HG03439 (cell line): ENCODE measurements around the gene RBM26.
"Not testable (repeated sequence)": the region's sequence is repeated elsewhere in the genome, so short reads cannot be mapped to it uniquely, and the experiment has no call there.

Source experiments
- ATAC-seq: cut with Tn5 transposase; IDR thresholded peaks from one replicate; pipeline ENCODE4 v1.9.1; 2021; ENCODE audit warnings: mild to moderate bottlenecking, moderate library complexity; ENCODE audit not compliant: unreplicated experiment

RBM26 gene

DNA sequence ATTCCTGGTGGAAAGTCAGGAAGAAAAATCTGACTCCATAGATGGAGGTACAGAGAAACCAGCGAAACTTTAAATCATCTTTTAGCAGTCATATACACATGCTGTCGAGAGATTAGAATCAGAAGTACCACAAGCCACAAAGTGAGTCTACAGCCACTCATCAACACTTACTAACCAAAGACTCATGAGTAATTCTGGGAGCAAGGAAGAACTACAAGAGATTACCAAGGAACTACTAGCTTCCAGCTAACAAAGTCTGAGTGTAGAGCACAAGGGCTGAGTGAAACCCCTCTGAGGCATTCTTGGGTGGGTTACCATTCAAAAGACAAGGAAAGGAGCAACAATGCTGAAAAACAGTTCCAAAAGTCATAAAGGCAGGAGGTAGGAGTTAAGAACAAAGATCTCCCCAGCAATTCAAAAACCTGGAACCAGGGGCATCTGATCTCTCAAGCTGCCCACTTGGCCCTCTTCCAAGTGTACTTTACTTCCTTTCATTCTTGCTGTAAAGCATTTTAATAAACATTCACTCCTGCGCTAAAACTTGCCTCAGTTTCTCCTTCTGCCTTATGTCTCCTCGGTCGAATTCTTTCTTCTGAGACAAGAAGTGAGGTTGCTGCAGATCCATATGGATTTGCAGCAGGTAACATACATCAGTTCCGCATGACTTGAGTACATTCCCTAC is 13.0 kb downstream of the RBM26 start:
- ATAC-seq, result no peak

DNA sequence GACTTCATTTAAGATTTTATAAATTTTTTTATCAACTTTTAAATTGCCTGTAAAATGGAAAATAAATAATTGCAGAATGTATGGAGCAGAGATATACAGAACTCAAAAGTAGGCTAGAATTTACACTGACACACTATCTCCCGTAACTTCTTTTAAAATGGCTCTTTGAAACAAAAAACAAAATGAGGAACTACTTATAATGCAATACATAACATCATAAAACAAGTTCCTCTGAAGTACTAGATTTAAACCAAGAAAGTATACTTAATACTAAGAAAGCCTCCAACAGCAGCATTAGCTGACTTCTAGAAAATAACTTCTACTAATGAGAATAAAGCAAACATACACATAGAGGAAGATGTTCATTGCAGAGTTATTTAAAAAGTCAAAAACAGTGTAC is 17.0 kb downstream of the RBM26 start:
- no peak for ATAC-seq

DNA sequence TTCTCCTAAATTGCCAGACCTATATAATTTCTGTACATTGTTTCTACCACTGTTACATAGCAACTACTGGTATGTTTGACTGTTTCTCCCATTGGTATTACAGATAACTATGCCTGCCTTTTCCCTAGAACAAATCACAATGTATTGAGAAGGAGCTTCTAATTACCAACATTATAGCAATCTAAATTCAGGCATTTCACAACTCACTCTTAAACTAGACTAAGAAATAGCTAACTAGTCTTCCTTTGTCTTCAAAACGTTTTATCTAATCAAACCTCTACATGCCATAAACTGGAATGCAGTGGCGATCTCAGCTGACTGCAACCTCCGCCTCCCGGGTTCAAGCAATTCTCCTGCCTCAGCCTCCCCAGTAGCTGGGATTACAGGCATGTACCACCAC is 18.2 kb downstream of the RBM26 start:
- no peak for ATAC-seq

DNA sequence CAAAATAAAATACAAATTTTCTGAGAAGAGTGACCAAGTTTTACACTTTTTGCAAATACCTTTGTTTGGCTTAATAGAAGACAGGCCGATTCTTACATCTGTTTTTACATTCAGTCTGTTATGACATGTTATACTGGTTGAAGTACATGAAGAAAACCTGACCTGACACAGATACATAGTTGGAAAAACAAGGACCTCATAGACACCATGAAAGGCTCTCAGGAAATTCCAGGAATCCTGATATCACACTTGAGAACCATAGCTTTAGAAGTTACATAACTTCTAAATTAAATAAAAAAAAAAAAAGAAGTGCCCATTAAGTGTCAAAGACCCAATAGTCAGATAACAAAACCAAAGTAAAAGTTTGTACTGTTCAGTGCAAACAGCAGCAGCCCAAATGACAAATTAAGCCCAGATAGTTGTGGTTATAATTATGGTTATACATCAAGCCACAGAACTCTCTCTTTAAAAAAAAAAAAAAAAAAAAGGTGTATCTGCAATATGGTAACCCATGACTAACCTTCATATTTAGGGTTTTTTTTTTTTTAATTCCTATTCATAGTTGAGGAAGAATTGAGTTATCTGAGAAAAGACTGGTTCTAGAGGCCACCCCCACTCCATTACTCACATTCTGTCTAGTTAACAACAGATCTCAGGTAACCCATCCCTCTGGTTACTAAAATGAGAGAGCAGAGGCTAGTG is 19.8 kb downstream of the RBM26 start:
- ATAC-seq, result peak; percentile 9

DNA sequence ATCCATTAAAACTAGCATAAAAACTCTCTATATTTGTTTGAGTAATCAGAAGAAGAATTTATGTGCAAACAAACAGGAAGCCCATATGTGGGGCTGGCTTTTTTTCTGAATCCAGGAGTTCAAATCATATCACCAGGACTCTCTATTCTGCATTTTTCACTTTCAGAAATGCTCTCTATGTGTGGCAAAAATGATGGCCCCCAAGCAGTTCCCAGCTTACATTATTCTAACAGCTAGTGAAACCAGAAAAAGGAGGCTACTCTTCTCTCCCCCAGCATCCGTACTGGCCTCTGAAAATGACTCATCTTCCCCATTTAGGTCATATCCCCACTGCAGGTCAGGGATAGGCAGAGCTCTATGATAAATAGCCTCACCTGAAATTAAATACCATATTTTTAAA is 20.4 kb downstream of the RBM26 start:
- ATAC-seq, result peak; percentile 83

DNA sequence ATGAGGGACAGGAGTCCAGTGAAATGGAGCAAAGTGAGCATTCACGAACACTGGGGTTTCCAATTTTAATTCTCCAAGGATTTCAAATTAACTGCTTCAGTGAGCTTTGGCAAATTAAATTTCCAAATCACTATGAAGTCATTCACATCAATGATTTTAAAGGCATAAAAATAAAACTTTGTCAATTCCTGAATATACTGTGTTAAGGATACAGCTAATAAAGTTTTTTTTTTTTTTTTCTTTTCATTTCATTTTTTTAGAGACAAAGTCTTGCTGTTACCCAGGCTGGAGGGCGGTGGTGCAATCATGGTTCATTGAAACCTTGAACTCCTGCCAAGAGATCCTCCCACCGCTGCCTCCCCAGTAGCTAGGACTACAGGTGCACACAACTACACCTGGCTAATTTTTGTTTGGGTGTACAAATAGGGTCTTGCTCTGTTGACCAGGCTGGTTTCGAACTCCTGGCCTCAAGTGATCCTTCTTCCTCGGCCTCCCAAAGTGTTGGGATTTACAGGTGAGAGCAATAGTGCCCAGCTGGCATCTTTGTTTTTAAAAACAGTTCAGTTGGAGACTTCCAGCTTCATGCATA is 21.9 kb downstream of the RBM26 start:
- no peak for ATAC-seq

DNA sequence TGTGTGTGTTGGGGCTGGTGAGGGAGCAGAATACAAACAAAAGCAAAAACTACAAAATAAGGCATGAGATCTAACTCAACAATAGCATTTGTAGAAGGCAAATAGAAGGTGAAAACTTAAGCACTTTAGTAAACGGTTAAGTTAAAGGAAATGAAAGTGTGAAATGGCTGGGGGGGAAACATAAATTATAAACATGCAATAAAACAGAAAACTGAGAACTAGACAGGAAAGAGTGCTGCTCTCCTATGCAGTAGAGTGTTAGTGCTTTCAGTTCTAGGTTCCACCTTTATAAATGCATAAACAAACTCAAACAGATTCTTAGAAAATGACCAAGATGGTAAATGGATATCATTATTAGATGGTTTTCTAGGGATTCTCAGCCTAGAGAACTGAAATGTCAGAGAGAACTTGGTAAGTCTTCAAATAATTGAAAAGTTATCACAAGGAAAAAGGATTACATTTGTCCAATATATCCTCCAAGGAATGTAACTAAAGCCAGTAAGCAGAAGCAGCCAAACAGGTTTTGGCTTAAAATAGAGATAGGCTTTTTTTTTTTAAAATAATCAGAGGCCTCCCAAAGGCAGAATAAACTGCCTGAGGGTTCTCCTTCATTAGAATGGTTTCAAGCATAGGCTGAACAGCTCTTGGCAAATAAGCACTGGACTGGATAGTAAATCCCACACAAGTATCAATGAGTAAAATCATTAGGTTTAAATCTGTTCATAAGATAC is 23.3 kb downstream of the RBM26 start:
- ATAC-seq, result peak; percentile 40

DNA sequence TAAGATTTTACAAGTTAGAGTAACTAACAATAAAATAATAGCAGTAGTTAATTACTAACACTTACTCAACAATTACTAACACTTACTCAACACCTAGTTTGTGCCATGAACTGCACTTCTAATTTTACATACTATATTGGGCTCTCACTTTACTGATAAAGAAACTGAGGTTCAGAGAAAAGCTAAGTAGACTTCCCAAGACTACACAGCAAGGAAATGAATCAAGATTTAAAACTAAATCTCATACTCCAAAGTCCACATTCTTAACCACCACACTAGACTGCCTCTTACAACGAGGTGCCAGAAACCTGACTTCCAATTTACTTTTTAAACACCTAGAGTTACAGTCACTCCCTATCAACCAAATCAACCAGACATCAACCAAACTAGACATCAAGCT is 25.1 kb downstream of the RBM26 start:
- ATAC-seq, result no peak

DNA sequence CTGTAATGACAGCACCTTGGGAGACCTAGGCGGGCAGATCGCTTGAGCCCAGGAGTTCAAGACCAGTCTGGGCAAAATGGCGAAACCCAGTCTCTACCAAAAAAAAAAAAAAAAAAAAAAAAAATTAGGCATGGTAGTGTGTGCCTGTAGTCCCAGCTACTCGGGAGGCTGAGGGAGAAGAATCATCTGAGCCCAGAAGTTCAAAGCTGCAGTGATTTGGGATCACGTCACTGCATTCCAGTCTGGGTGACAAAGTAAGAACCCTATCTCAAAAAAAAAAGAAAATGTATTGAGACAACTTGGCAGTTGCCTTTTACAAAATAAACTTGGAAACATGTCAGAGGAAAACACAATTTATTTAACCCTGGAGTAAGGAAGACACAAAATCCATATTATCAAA is 26.8 kb downstream of the RBM26 start:
- ATAC-seq, result no peak

DNA sequence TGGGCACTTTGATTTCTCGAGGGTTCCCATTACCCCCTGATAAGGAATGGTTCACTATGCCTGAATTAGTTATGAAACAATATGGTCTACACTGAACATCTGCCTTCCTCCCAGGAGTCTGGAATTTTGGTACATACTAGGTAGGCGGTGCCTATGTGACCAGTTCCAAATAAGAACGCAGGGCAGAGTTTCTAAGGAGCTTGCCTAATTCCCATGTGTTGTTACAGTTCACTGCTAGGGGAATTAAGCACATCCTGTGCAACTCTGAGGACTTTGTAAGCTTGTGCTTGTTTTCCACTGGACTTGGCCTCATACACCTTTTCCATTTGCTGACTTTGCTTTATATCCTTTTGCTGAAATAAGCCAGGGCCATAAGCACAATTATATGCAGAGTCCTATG is 29.2 kb downstream of the RBM26 start:
- ATAC-seq, result no peak

DNA sequence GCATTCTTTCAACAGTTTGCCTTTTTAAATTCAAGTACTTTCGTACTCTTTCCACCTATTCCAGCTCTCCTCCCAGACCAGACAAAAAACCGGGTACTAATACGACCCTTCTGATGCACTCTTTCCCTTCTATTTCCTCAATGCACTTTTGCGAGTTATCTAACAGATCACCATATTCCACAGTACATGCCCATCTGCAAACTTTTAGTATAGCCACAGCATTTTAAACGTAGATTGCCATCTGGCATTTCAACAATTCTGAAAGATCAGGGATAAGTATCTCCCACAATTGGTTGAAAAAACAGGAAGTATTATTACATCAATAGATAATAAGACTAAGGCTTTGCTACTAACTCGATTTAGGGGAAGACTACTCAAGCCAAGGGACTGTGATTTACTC is 31.5 kb downstream of the RBM26 start:
- ATAC-seq, result no peak

DNA sequence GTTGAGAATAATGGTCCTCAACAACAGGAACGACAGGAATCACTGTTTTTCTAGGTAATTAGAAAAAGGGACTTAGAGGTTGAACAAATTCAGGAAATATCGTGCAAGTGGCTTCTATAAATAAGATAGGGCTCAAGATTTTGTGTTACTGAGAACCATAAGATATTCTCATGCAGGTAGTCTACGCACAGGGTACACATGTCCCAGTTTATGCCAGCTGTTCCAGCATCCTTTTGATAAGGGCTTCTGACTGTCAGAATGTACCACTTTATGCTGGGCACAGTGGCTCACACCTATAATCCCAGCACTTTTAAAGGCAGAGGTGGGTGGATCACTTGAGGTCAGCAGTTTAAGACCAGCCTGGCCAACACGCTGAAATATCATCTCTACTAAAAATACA is 32.1 kb downstream of the RBM26 start:
- no peak for ATAC-seq

DNA sequence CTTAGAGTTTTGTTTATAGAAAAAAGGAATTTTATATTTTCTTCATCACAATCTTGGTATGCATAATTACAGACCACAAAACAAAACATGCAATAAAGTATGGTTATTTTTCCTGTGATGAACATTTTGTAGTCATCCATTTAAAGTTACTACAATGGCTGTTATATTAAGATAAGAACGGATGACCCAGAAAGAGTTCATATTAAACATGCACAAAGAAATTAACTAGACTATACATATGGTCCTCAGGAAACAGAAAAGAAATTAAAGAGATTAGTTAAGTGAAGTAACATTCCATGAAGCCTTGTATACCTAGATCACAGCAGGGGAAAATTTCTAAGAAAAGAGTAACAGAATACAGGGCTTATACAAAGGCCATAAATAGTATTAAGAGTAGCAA is 36.8 kb downstream of the RBM26 start:
- ATAC-seq, result no peak

DNA sequence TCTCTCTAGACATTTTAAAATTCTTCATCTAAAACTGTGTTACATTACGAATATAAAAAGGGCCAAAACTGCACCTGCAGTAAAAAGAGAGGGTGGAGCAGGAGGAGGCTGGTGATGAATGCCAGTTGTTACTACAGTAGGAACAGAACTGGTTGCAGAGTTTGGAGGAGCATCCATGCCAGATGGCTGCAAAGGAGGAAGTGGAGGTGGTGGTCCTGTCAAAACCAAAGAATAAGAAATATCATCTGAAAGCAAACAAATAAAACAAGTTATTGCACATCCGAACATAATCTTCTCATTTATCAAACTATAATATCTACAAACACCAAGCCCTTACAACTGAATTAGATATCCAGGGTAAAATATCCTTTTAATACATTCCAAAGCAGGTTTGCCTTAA is 40.1 kb downstream of the RBM26 start:
- no peak for ATAC-seq

DNA sequence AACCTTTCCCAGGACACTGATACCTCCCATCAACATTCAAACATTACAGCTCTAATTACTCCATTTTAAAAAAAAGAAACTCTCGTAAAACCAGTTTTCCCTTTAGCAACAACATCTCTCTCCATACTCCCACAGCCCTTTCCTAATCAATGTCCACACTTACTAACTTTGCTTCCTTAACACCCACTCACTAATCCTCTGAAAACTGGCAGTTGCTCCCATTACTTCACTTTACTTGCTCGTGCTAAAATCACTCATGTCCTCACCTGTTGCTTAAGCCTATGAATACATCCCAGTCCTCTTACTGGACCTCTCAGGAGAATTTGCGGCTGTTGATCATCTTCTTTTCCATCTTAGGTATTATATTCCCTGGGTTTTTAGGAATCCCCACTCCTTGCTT is 44.8 kb downstream of the RBM26 start:
- ATAC-seq, result no peak

DNA sequence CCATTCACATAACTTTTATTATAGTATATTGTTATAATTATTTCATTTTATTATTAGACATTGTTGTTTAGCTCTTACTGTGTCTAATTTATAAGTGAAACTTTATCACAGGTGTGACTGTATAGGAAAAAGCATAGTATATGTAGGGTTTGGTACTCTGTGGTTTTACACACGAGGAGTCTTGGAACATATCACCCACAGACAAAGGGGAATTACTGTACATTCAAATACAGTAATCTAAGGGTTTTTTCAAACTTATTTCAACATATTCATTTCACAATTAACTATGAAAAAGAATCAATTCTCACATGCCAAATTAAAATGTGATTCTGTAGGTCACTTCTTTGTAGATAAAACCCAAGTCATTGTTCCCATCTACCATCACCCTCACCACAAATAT is 46.0 kb downstream of the RBM26 start:
- no peak for ATAC-seq

DNA sequence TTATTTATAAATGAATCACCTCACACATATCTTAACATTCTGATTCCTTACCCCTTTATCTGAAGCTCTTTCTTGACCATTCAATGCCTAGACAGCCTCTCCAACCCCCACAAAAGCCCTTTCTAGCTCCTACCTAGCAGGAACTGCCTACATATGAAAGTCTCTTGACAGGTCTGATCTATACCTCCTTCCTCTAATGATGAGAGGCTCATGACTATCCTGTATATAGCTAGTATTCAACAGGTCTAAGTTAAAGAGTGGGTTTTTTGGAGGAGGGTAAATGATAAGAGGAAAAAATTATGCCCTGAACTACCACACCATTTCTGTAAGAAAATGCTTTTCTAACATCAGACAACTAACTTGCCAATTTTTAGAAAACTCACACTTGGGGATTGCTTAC is 47.0 kb downstream of the RBM26 start:
- ATAC-seq, result no peak

DNA sequence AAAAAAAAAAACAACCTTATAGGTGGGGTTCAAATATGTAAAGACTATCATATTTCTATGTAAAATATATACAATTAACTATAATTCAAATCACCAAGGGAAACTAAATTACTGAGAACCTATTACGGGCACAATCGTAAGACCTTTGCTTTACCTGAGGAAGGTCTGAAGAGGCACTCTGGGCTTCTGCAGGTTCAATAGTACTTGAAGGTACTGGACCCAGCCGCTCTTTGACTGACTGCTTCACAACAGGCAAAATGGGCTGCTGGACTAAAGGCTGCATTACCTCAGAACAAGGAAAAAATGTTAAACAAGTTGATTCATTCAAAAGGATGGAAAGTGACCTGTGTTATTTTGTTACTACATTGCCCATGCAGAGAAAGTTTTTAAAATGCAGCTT is 51.8 kb downstream of the RBM26 start:
- ATAC-seq, result no peak

DNA sequence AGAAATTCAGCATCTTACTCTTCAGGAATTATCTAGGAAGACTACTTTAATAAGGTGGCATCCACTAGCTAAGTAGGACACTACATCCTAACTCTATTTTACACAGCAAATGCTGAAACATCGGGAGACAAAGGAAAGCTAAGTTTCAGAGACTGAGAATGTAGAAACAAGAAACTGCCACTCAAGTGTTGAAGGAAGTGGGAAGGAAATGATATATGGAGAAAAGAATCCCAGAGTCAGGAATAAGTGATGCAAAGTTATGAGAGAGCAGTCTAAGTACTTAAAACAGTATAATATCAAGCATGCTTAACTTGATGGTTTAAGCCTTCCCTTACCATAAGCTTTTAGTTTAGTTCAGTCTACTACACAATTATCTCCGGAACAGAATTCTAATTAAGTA is 52.4 kb downstream of the RBM26 start:
- ATAC-seq, result no peak

DNA sequence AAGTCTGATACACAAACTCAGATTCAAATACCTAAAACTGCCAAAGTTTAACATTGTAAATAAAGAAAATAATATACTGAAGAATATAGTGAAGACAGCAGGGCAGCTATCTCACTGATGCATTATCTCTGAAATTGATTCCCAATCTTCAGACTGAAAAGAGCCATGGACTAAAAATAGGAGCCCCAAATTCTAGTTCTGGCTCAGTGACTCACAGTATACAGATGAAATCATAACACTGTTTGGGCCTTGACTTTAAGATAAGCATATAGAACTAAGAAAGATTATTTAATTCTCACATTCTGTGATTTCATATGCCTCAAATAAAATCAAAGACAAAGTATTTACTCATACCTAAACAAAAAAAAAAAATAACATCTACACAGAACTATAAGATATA is 53.9 kb downstream of the RBM26 start:
- no peak for ATAC-seq

DNA sequence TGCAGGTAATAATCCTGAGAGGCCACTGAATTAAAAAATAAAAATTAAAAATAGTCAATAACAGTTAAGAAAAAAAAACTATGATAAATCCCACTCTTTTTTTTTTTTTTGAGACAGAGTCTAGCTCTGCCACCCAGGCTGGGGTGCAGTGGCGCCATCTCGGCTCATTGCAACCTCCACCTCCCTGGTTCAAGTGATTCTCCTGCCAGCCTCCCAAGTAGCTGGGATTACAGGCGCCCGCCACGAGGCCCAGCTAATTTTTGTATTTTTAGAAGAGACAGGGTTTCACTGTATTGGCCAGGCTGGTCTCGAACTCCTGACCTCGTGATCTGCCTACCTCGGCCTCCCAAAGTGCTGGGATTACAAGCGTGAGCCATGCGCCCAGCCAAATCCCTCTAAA is 56.4 kb downstream of the RBM26 start:
- not testable (repeated sequence) for ATAC-seq

DNA sequence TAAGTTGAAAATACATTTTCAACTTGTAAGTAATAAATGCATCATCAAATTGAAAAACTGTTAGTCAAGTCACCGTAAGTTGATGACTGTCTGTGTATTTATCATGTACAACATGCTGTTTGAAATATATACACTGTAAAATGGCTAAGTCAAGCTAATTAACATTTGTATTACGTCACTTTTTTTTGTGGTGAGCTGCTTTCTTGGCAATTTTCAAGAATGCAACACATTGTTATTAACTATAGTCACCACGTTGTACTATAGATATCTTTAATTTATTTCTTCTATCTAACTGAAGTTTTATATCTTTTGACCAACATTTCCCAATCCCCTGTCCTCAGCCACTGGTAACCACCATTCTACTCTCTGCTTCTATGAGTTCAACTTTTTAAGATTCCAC is 57.0 kb downstream of the RBM26 start:
- ATAC-seq, result no peak
